Natural killer cell treated with Interleukin-12 subunit alpha and Interleukin-12 subunit beta and Interleukin-15 and Interleukin-18, amount 100 ng/mL, for 72 hours (primary cell): ENCODE data around the gene RIPOR2. TPM values are rescaled to one million over a fixed set of nuclear protein-coding genes. Genes with fewer than 3 reads are reported as not detected.

Source experiments
- ATAC-seq, 2 donors: fragments of 150-1000 bp; cut with Tn5 transposase in 1 of 2; sonication (Bioruptor Pico), chemical (Tn5 transposase) in 1 of 2; 2 replicates each; pipeline ENCODE4 v1.10.0; 2021
- DNase-seq: peaks from one replicate; pipeline ENCODE4 v3.0.0; 2022; ENCODE audit warnings: low spot score
- H3K27ac Mint-ChIP-seq, 2 donors: 1 replicate in 1 of 2; 2 replicates in 1 of 2; pipeline ENCODE4 v1.8.0; 2022; ENCODE audit warnings: mixed read lengths in 2 of 2, mild to moderate bottlenecking in 1 of 2, moderate library complexity in 1 of 2
- H3K27me3 Mint-ChIP-seq, 2 donors: 1 replicate in 1 of 2; 2 replicates in 1 of 2; pipeline ENCODE4 v1.8.0; 2022; ENCODE audit warnings: mixed read lengths in 2 of 2
- H3K36me3 Mint-ChIP-seq: one replicate; pipeline ENCODE4 v1.8.0; 2022; ENCODE audit warnings: mixed read lengths
- H3K4me1 Mint-ChIP-seq, 2 donors: 1 replicate in 1 of 2; 2 replicates in 1 of 2; pipeline ENCODE4 v1.8.0; 2022; ENCODE audit warnings: low read depth in 2 of 2, mixed read lengths in 2 of 2, mild to moderate bottlenecking in 1 of 2
- H3K4me3 Mint-ChIP-seq: one replicate; pipeline ENCODE4 v1.8.0; 2022; ENCODE audit warnings: mixed read lengths
- H3K9me3 Mint-ChIP-seq: 2 replicates; pipeline ENCODE4 v1.8.0; 2022; ENCODE audit warnings: mixed read lengths
- total RNA-seq, 2 donors: library from RNA; stranded (reverse); gene quantifications; one replicate each; pipeline ENCODE4 v1.2.3, GENCODE V29; 2022

Gene RIPOR2
- total RNA-seq: 10 to 100 TPM; 58.7 to 88.4 TPM

- no peaks in the 10 kb centered on the region for H3K27me3 Mint-ChIP-seq
- H3K27ac Mint-ChIP-seq: peak within 1 kb of the TSS; percentile 84 to 89
- H3K4me1 Mint-ChIP-seq: peaks cover 76 to 95% of the 10 kb centered on the region in 2 donors
- H3K36me3 Mint-ChIP-seq: no peaks in the 10 kb centered on the region
- ATAC-seq (peak; percentile 73 to 82), DNase-seq (peak; percentile 90)
- H3K9me3 Mint-ChIP-seq: no peaks in the 10 kb centered on the region
- peak within 1 kb of the TSS; percentile 83 for H3K4me3 Mint-ChIP-seq
These were observed at the start of gene RIPOR2 for GRCh38 chr6:24935366-24936152. Gene RIPOR2, minus strand, starts transcription at chr6:24935960. Its CDS starts 62 bp downstream, at chr6:24935898.

GRCh38 chr6:24985323-24985722, 49.6 kb upstream of the RIPOR2 start:
- Mint-ChIP-seq H3K27me3 (no peaks in the 10 kb centered on the region), H3K9me3 (peaks cover 7% of the 10 kb centered on the region), H3K4me3 (no peak overlapping the region), H3K36me3 (peaks cover 17% of the 10 kb centered on the region), H3K27ac (no peak overlapping the region), H3K4me1 (peaks cover 20 to 34% of the 10 kb centered on the region in 2 donors)
- no peak for ATAC-seq
- DNase-seq: no peak

- Mint-ChIP-seq H3K27ac (peak overlapping the region; percentile 26 to 28), H3K27me3 (no peaks in the 10 kb centered on the region), H3K4me3 (no peak overlapping the region), H3K4me1 (peaks cover 23 to 40% of the 10 kb centered on the region in 2 donors), H3K36me3 (peaks cover 9% of the 10 kb centered on the region), H3K9me3 (peaks cover 3% of the 10 kb centered on the region)
- DNase-seq (no peak), ATAC-seq (no peak)
These were observed 46.5 kb upstream of the RIPOR2 start for GRCh38 chr6:24982231-24982630.

- H3K27me3 Mint-ChIP-seq: no peaks in the 10 kb centered on the region
- peaks cover under 1% of the 10 kb centered on the region for H3K9me3 Mint-ChIP-seq
- DNase-seq: no peak
- peaks cover under 1% of the 10 kb centered on the region for H3K36me3 Mint-ChIP-seq
- H3K4me1 Mint-ChIP-seq: peaks cover 19 to 31% of the 10 kb centered on the region in 2 donors
- no peak for ATAC-seq
- H3K4me3 Mint-ChIP-seq: no peak overlapping the region
- no peak overlapping the region for H3K27ac Mint-ChIP-seq
These were observed 45.6 kb upstream of the RIPOR2 start for GRCh38 chr6:24981386-24981760.

- ATAC-seq (no peak), DNase-seq (no peak)
- Mint-ChIP-seq H3K27me3 (no peaks in the 10 kb centered on the region), H3K36me3 (no peaks in the 10 kb centered on the region), H3K4me1 (peaks cover 18 to 29% of the 10 kb centered on the region in 2 donors), H3K27ac (peak overlapping the region in 1 of 2 donors; percentile 14), H3K9me3 (no peaks in the 10 kb centered on the region), H3K4me3 (no peak overlapping the region)
These were observed 45.0 kb upstream of the RIPOR2 start for GRCh38 chr6:24980507-24981385.

GRCh38 chr6:24979176-24979575, 43.4 kb upstream of the RIPOR2 start:
- H3K4me1 Mint-ChIP-seq: peaks cover 27 to 42% of the 10 kb centered on the region in 2 donors
- H3K9me3 Mint-ChIP-seq: no peaks in the 10 kb centered on the region
- ATAC-seq (no peak), DNase-seq (no peak)
- H3K27me3 Mint-ChIP-seq: no peaks in the 10 kb centered on the region
- H3K4me3 Mint-ChIP-seq: no peak overlapping the region
- H3K27ac Mint-ChIP-seq: no peak overlapping the region
- no peaks in the 10 kb centered on the region for H3K36me3 Mint-ChIP-seq

GRCh38 chr6:24974182-24975171, 38.7 kb upstream of the RIPOR2 start:
- peaks cover 39 to 51% of the 10 kb centered on the region in 2 donors for H3K4me1 Mint-ChIP-seq
- no peak for DNase-seq
- H3K36me3 Mint-ChIP-seq: peaks cover 4% of the 10 kb centered on the region
- no peaks in the 10 kb centered on the region for H3K27me3 Mint-ChIP-seq
- peak overlapping the region; percentile 84 to 91 for H3K27ac Mint-ChIP-seq
- ATAC-seq: peak; percentile 90 to 93
- no peaks in the 10 kb centered on the region for H3K9me3 Mint-ChIP-seq
- peak overlapping the region; percentile 61 for H3K4me3 Mint-ChIP-seq

- no peak for DNase-seq
- peaks cover 4% of the 10 kb centered on the region for H3K36me3 Mint-ChIP-seq
- H3K4me3 Mint-ChIP-seq: peak overlapping the region; percentile 32
- ATAC-seq: no peak
- no peaks in the 10 kb centered on the region for H3K9me3 Mint-ChIP-seq
- peak overlapping the region; percentile 84 to 91 for H3K27ac Mint-ChIP-seq
- peaks cover 50 to 55% of the 10 kb centered on the region in 2 donors for H3K4me1 Mint-ChIP-seq
- no peaks in the 10 kb centered on the region for H3K27me3 Mint-ChIP-seq
These were observed 36.7 kb upstream of the RIPOR2 start for GRCh38 chr6:24972311-24972958.

- no peak for DNase-seq
- H3K27me3 Mint-ChIP-seq: no peaks in the 10 kb centered on the region
- ATAC-seq: no peak
- H3K27ac Mint-ChIP-seq: peak overlapping the region in 1 of 2 donors; percentile 63
- H3K4me1 Mint-ChIP-seq: peaks cover 58 to 61% of the 10 kb centered on the region in 2 donors
- peaks cover 4% of the 10 kb centered on the region for H3K36me3 Mint-ChIP-seq
- no peaks in the 10 kb centered on the region for H3K9me3 Mint-ChIP-seq
- H3K4me3 Mint-ChIP-seq: no peak overlapping the region
These were observed 35.3 kb upstream of the RIPOR2 start for GRCh38 chr6:24971067-24971466.

GRCh38 chr6:24969343-24969860, 33.6 kb upstream of the RIPOR2 start:
- H3K4me3 Mint-ChIP-seq: peak overlapping the region; percentile 36
- H3K27ac Mint-ChIP-seq: peak overlapping the region; percentile 55 to 80

GRCh38 chr6:24968783-24969182, 33.0 kb upstream of the RIPOR2 start:
- ATAC-seq (peak in 1 of 2 donors; percentile 69), DNase-seq (no peak)
- H3K4me1 Mint-ChIP-seq: peaks cover 47 to 49% of the 10 kb centered on the region in 2 donors
- peak overlapping the region; percentile 36 for H3K4me3 Mint-ChIP-seq
- H3K9me3 Mint-ChIP-seq: no peaks in the 10 kb centered on the region
- no peaks in the 10 kb centered on the region for H3K27me3 Mint-ChIP-seq
- peaks cover 4% of the 10 kb centered on the region for H3K36me3 Mint-ChIP-seq
- H3K27ac Mint-ChIP-seq: peak overlapping the region; percentile 55 to 80

More at GRCh38 chr6:24969343-24969860, 33.6 kb upstream of the RIPOR2 start:
- H3K9me3 Mint-ChIP-seq: no peaks in the 10 kb centered on the region
- peaks cover 50% of the 10 kb centered on the region in 2 donors for H3K4me1 Mint-ChIP-seq
- no peaks in the 10 kb centered on the region for H3K27me3 Mint-ChIP-seq
- peaks cover 4% of the 10 kb centered on the region for H3K36me3 Mint-ChIP-seq
- no peak for DNase-seq
- no peak for ATAC-seq

GRCh38 chr6:24967211-24967610, 31.5 kb upstream of the RIPOR2 start:
- Mint-ChIP-seq H3K36me3 (no peaks in the 10 kb centered on the region), H3K9me3 (no peaks in the 10 kb centered on the region), H3K4me1 (peaks cover 39 to 40% of the 10 kb centered on the region in 2 donors), H3K27ac (peak overlapping the region; percentile 12 to 26), H3K27me3 (no peaks in the 10 kb centered on the region), H3K4me3 (no peak overlapping the region)
- DNase-seq (no peak), ATAC-seq (no peak)
